K562 (cell line): ENCODE results near the gene BRD7. TPM values are rescaled to one million over a fixed set of nuclear protein-coding genes. Genes with fewer than 3 reads are reported as not detected.

Experiments used
- BHLHE40 ChIP-seq: IDR thresholded peaks from 2 replicates; pipeline ENCODE4 v1.6.1; 2011; ENCODE audit warnings: low read length, improper control_type of control experiment
- CGGBP1 ChIP-seq: fragments of 250-450 bp; sonication (Bioruptor Pico); IDR thresholded peaks from 2 replicates; pipeline ENCODE4 v1.9.0; 2021; ENCODE audit warnings: mild to moderate bottlenecking
- CTCFL ChIP-seq: IDR thresholded peaks from 2 replicates; pipeline ENCODE4 v1.6.1; 2011; ENCODE audit warnings: borderline replicate concordance, low read depth, mild to moderate bottlenecking, moderate library complexity, low read length; ENCODE audit not compliant: insufficient read depth, poor library complexity, severe bottlenecking
- GTF2E2 ChIP-seq: fragments of 200-800 bp; sonication (Bioruptor generic); IDR thresholded peaks from 2 replicates; pipeline ENCODE4 v1.6.1; 2016; ENCODE audit warnings: missing genetic modification characterization, missing compliant biosample characterization
- HBP1 ChIP-seq: fragments of 450-650 bp; formaldehyde crosslinking; IDR thresholded peaks from 2 replicates; pipeline ENCODE4 v1.4.0; 2022; ENCODE audit warnings: missing genetic modification characterization
- KLF10 ChIP-seq: fragments of 250-450 bp; sonication (Bioruptor Pico); IDR thresholded peaks from 2 replicates; pipeline ENCODE4 v1.6.1; 2021; ENCODE audit warnings: matching md5 sums
- L3MBTL2 ChIP-seq: fragments of 450-650 bp; IDR thresholded peaks from 2 replicates; pipeline ENCODE4 v1.6.1; 2016; ENCODE audit warnings: mild to moderate bottlenecking, moderate library complexity
- RBM25 ChIP-seq: fragments of 200-400 bp; formaldehyde crosslinking; IDR thresholded peaks from 2 replicates; pipeline ENCODE4 v1.6.1; 2018; ENCODE audit warnings: low read length, low read depth, moderate library complexity; ENCODE audit not compliant: severe bottlenecking
- RNF2 ChIP-seq: sonication (generic); IDR thresholded peaks from 2 replicates; pipeline ENCODE4 v1.6.1; 2016
- RREB1 ChIP-seq: fragments of 250-450 bp; sonication (Bioruptor Pico); IDR thresholded peaks from 2 replicates; pipeline ENCODE4 v1.4.0; 2020
- TEAD1 ChIP-seq, 2 experiments: fragments of 450-650 bp in 1 of 2; sonication (generic) in 1 of 2; formaldehyde crosslinking; IDR thresholded peaks; 2 replicates each; pipeline versions ENCODE4 v1.4.0 to v1.8.0; 2020 to 2022; ENCODE audit warnings: mild to moderate bottlenecking in 2 of 2, missing genetic modification reagents in 1 of 2
- USF1 ChIP-seq: sonication (generic); formaldehyde crosslinking; IDR thresholded peaks from 2 replicates; pipeline ENCODE4 v1.9.0; 2022; ENCODE audit warnings: mild to moderate bottlenecking, missing genetic modification reagents
- ZBTB9 ChIP-seq: fragments of 450-650 bp; formaldehyde crosslinking; IDR thresholded peaks from 2 replicates; pipeline ENCODE4 v1.4.0; 2020; ENCODE audit warnings: mild to moderate bottlenecking, moderate library complexity
- ZNF785 ChIP-seq: fragments of 250-450 bp; sonication (Bioruptor Pico); IDR thresholded peaks from 2 replicates; pipeline ENCODE4 v1.4.0; 2020; ENCODE audit warnings: mild to moderate bottlenecking
- polyA plus RNA-seq, 8 experiments: library from polyadenylated mRNA; depleted of rRNA in 4 of 8; stranded (reverse) in 5 of 8; unstranded in 3 of 8; fragments of >200 nt; fragmentation: Nextera tagmentation in 2 of 8; fragmentation: Illumina TruSeq in 1 of 8; extraction: Ambion mirVana in 2 of 8; extraction: Trizol in 1 of 8; gene quantifications; 2 replicates each; pipeline versions ENCODE4 v1.2.1 to v1.2.3, GENCODE V29; 2011 to 2014; ENCODE audit warnings: inconsistent platforms in 1 of 8, missing spikeins in 1 of 8
- total RNA-seq, 7 experiments: library from RNA; depleted of rRNA in 6 of 7; stranded (reverse); fragments of >200 nt in 6 of 7; fragmentation: Illumina TruSeq in 2 of 7; extraction: Trizol in 2 of 7; gene quantifications; 2 replicates each; pipeline versions ENCODE4 v1.2.1 to v1.2.3, GENCODE V29; 2011 to 2021; ENCODE audit warnings: low replicate concordance in 1 of 7

BRD7 gene
- total and polyA plus RNA-seq, 9 of the 15 experiments (the other 6 are each of a cell fraction or from before 2014, with no cell fraction given): 20.6 to 101 (median 68.7) TPM

- TF ChIP-seq L3MBTL2 (peak; percentile 57), CTCFL (no peak), BHLHE40 (no peak), RREB1 (no peak), RNF2 (no peak), GTF2E2 (tag) (no peak), HBP1 (CRISPR knock-in tag) (peak; percentile 63; the same call in 1 of the 2 replicates), ZNF785 (CRISPR knock-in tag) (no peak), ZBTB9 (CRISPR knock-in tag) (no peak), KLF10 (CRISPR knock-in tag) (no peak), RBM25 (peak; percentile 77), CGGBP1 (CRISPR knock-in tag) (no peak), USF1 (CRISPR knock-in tag) (peak; percentile 73), TEAD1 (CRISPR knock-in tag; IDR thresholded peaks at IDR 0.05) (no peak)
These were observed 25.3 kb upstream of the BRD7 start (continued) for GRCh38 chr16:50393858-50394802.
